AG09319 (cell line): Measurements from ENCODE around the gene AKT1S1.

Source experiments
- DNase-seq: peaks from one replicate; pipeline ENCODE4 v3.0.0-alpha.2; 2010; ENCODE audit warnings: low read depth; ENCODE audit errors: extremely low read depth
- CTCF ChIP-seq: IDR thresholded peaks from 2 replicates; pipeline ENCODE4 v1.5.1; 2011; ENCODE audit warnings: low read depth, mild to moderate bottlenecking, inconsistent platforms, low read length, moderate library complexity

AKT1S1 gene

GRCh38 chr19:49858088-49858985 lies 18.8 kb downstream of the AKT1S1 start:
- TF ChIP-seq CTCF: no peak
- DNase-seq: no peak

- no peak for DNase-seq
- TF ChIP-seq CTCF: no peak
Measured at GRCh38 chr19:49857838-49858087, 19.4 kb downstream of the AKT1S1 start.

GRCh38 chr19:49857061-49857837 lies 19.9 kb downstream of the AKT1S1 start:
- DNase-seq: no peak
- TF ChIP-seq CTCF: no peak

DNA sequence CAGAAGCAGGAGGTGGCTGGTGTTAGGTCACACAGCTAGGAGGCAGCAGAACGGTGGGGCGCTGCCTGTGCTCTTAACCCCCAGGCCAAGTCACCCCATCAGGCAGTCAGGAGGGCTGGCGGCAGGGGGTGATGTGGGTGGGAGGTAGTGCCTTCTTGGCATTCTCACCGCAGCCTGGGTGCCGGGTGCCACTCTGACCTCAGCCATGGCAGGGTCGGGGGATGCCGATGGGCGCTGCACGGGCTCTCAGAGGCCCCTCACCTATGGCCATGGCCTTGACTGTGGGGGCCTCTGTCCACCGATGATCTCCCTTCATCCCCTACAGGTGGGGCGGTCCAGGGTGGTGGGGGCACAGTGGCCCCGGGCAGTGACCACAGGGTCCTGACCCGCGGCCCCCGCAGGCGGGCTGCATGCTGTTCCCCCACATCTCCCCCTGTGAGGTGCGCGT lies 20.6 kb downstream of the AKT1S1 start:
- TF ChIP-seq CTCF: no peak
- DNase-seq: no peak

GRCh38 chr19:49855676-49856573 lies 21.2 kb downstream of the AKT1S1 start:
- TF ChIP-seq CTCF: no peak

GRCh38 chr19:49855277-49855675 lies 21.9 kb downstream of the AKT1S1 start:
- no peak for DNase-seq
- no peak for TF ChIP-seq CTCF

More at GRCh38 chr19:49855676-49856573, 21.2 kb downstream of the AKT1S1 start:
- no peak for DNase-seq
